A549 (cell line): Measurements from ENCODE around the gene GRM7. TPM values are rescaled to one million over a fixed set of nuclear protein-coding genes. Genes with fewer than 3 reads are reported as not detected.

Source experiments
- ATAC-seq, 2 experiments: fragments of 200-7000 bp in 1 of 2; fragments of >200 bp in 1 of 2; cut with Nextera tagmentation in 1 of 2; cut with Tn5 transposase in 1 of 2; 3 replicates each; pipeline versions ENCODE4 v1.8.0 to v1.9.1; 2018 to 2020; ENCODE audit warnings: mild to moderate bottlenecking in 1 of 2, moderate library complexity in 1 of 2
- CTCF ChIA-PET: fragments of 300-600 bp; sonication (Branson Sonifier 250); formaldehyde crosslinking; extraction: SDS; loops from one replicate; lab custom pipeline; 2021; ENCODE audit warnings: antibody characterized with exemption, inconsistent platforms; lab: Yijun Ruan, JAX
- POLR2A ChIA-PET: fragments of 350-600 bp; formaldehyde crosslinking; extraction: SDS; loops from one replicate; lab custom pipeline; 2021; ENCODE audit warnings: antibody characterized with exemption, inconsistent platforms; lab: Yijun Ruan, JAX
- DNase-seq, 2 experiments: peaks; one replicate each; pipeline versions ENCODE4 v3.0.0 to v3.0.0-alpha.2; 2011 to 2016; ENCODE audit warnings: low read depth in 1 of 2, low spot score in 1 of 2
- FAIRE-seq: peaks from 2 replicates; lab custom pipeline; 2011; peaks lifted over from hg19 to GRCh38; lab: Jason Lieb, UNC
- H3K27ac ChIP-seq, 2 experiments: fragments of >200 bp; sonication (Bioruptor Twin); formaldehyde crosslinking; 3 replicates each; pipeline ENCODE4 v1.5.1; 2016 to 2017
- H3K4me1 ChIP-seq: fragments of >200 bp; sonication (Bioruptor Twin); formaldehyde crosslinking; 3 replicates; pipeline ENCODE4 v1.6.1; 2016
- H3K4me2 ChIP-seq: fragments of >200 bp; sonication (Bioruptor Twin); formaldehyde crosslinking; 3 replicates; pipeline ENCODE4 v1.6.1; 2016
- H3K4me3 ChIP-seq: fragments of >200 bp; sonication (Bioruptor Twin); formaldehyde crosslinking; 3 replicates; pipeline ENCODE4 v1.5.1; 2016
- H3K9me3 ChIP-seq: fragments of >200 bp; sonication (Bioruptor Twin); formaldehyde crosslinking; 3 replicates; pipeline ENCODE4 v1.6.1; 2016
- BHLHE40 ChIP-seq: IDR thresholded peaks from 2 replicates; pipeline ENCODE4 v1.6.1; 2012; ENCODE audit warnings: low read depth, low read length, inconsistent platforms
- CHD2 ChIP-seq: fragments of 150-350 bp; IDR thresholded peaks from 2 replicates; pipeline ENCODE4 v1.6.1; 2014; ENCODE audit warnings: low read length; ENCODE audit not compliant: partially characterized antibody
- EP300 ChIP-seq, 2 experiments: fragments of >200 bp; sonication (Bioruptor Twin); formaldehyde crosslinking; IDR thresholded peaks; 2 replicates in 1 of 2; 3 replicates in 1 of 2; pipeline ENCODE4 v1.6.1; 2016 to 2017
- FOSL2 ChIP-seq, 2 experiments: fragments of 450-650 bp in 1 of 2; fragments of >200 bp in 1 of 2; sonication (Bioruptor Twin) in 1 of 2; formaldehyde crosslinking; IDR thresholded peaks; 2 replicates each; pipeline versions ENCODE4 v1.5.0 to v1.6.1; 2016 to 2020; ENCODE audit warnings: mild to moderate bottlenecking in 1 of 2, moderate library complexity in 1 of 2
- HDAC2 ChIP-seq: fragments of 200-600 bp; sonication (generic); IDR thresholded peaks from 2 replicates; pipeline ENCODE4 v1.6.1; 2016
- HEYL ChIP-seq: fragments of 250-450 bp; sonication (Bioruptor Pico); IDR thresholded peaks from 2 replicates; pipeline ENCODE4 v1.8.0; 2021; ENCODE audit warnings: mild to moderate bottlenecking, moderate library complexity
- HOXB13 ChIP-seq: fragments of 250-450 bp; sonication (Bioruptor Pico); IDR thresholded peaks from 2 replicates; pipeline ENCODE4 v1.5.0; 2020; ENCODE audit warnings: low read depth, mild to moderate bottlenecking, moderate library complexity
- JUNB ChIP-seq: fragments of >200 bp; sonication (Bioruptor Twin); formaldehyde crosslinking; IDR thresholded peaks from 2 replicates; pipeline ENCODE4 v1.6.1; 2016
- KDM1A ChIP-seq: fragments of 200-600 bp; sonication (generic); IDR thresholded peaks from 2 replicates; pipeline ENCODE4 v1.6.1; 2016; ENCODE audit warnings: low read depth, mild to moderate bottlenecking
- KDM5A ChIP-seq: fragments of 200-600 bp; sonication (generic); IDR thresholded peaks from 2 replicates; pipeline ENCODE4 v1.6.1; 2016; ENCODE audit warnings: antibody characterized with exemption, mild to moderate bottlenecking
- PBX3 ChIP-seq: IDR thresholded peaks from 2 replicates; pipeline ENCODE4 v1.6.1; 2012
- PHF8 ChIP-seq: fragments of 200-600 bp; sonication (generic); IDR thresholded peaks from 2 replicates; pipeline ENCODE4 v1.6.1; 2016; ENCODE audit warnings: low read depth, mild to moderate bottlenecking, antibody characterized with exemption, moderate library complexity, borderline replicate concordance
- RARB ChIP-seq: fragments of 250-450 bp; sonication (Bioruptor Pico); IDR thresholded peaks from 2 replicates; pipeline ENCODE4 v1.8.0; 2021; ENCODE audit warnings: mild to moderate bottlenecking, moderate library complexity
- RNF2 ChIP-seq: fragments of 200-600 bp; sonication (generic); IDR thresholded peaks from 2 replicates; pipeline ENCODE4 v1.6.1; 2016; ENCODE audit warnings: low read depth, mild to moderate bottlenecking, antibody characterized with exemption, moderate library complexity, borderline replicate concordance
- SMC3 ChIP-seq: fragments of >200 bp; sonication (Bioruptor Twin); formaldehyde crosslinking; IDR thresholded peaks from 3 replicates; pipeline ENCODE4 v1.6.1; 2018; ENCODE audit warnings: inconsistent platforms
- SREBF2 ChIP-seq: fragments of 450-650 bp; IDR thresholded peaks from 2 replicates; pipeline ENCODE4 v1.6.1; 2014; ENCODE audit warnings: mild to moderate bottlenecking, moderate library complexity
- TP53 ChIP-seq: fragments of 250-450 bp; sonication (Bioruptor Pico); IDR thresholded peaks from 2 replicates; pipeline ENCODE4 v1.5.0; 2021; ENCODE audit warnings: mild to moderate bottlenecking, moderate library complexity
- ZC3H11A ChIP-seq: fragments of 450-650 bp; IDR thresholded peaks from 2 replicates; pipeline ENCODE4 v1.6.1; 2014; ENCODE audit warnings: antibody characterized with exemption, mild to moderate bottlenecking
- ZFP36 ChIP-seq: fragments of 450-650 bp; IDR thresholded peaks from 2 replicates; pipeline ENCODE4 v1.6.1; 2014; ENCODE audit warnings: borderline replicate concordance; ENCODE audit not compliant: partially characterized antibody
- WGBS: methylation state at CpG from one replicate; pipeline ENCODE4 v1.1.6; 2017; ENCODE audit errors: missing lambda C conversion rate; 5-methylcytosine and 5-hydroxymethylcytosine counted together
- polyA plus RNA-seq, 4 experiments: library from polyadenylated mRNA; depleted of rRNA in 3 of 4; stranded (reverse); fragments of >200 nt; fragmentation: RNase III in 1 of 4; extraction: RNeasy Plus Mini Kit Qiagen cat#74134 plus additional on column Dnase treatment in 1 of 4; gene quantifications; 2 replicates in 3 of 4; 3 replicates in 1 of 4; pipeline ENCODE4 v1.2.3, GENCODE V29; 2011 to 2017
- TF ChIP-seq, protein P1 (sequence below): fragments of 200-600 bp; sonication (generic); IDR thresholded peaks from 2 replicates; pipeline ENCODE4 v1.6.1; 2016; ENCODE audit warnings: antibody characterized with exemption, mild to moderate bottlenecking, moderate library complexity
- TF ChIP-seq, protein P2 (sequence below): fragments of 150-350 bp; IDR thresholded peaks from 2 replicates; pipeline ENCODE4 v1.6.1; 2014; ENCODE audit warnings: low read depth, mild to moderate bottlenecking, low read length

The GRM7 gene
- polyA plus RNA-seq, 2 of the 4 experiments (the other 2 are of a cell fraction) = not detected

GRCh38 chr3:7195934-7196333 lies 335.0 kb downstream of the GRM7 start:
- ATAC-seq (no peak), DNase-seq (no peak), FAIRE-seq (no peak)
- WGBS = 5% methylated on average over 1 of the region's 1 CpG
- ChIA-PET CTCF (no interaction called here), POLR2A (no interaction called here)
- Histone ChIP-seq H3K9me3 (no peaks in the 10 kb centered on the region), H3K4me1 (no peaks in the 10 kb centered on the region), H3K27ac (no peak overlapping the region), H3K4me2 (no peak overlapping the region), H3K4me3 (no peak overlapping the region)
- TF ChIP-seq HEYL (CRISPR knock-in tag) = no peak
- no peak for TF ChIP-seq JUNB
- no peak for TF ChIP-seq KDM5A
- TF ChIP-seq PHF8 = no peak
- TF ChIP-seq TP53 (CRISPR knock-in tag) = no peak
- TF ChIP-seq EP300 (IDR thresholded peaks at IDR 0.05) = no peak
- TF ChIP-seq RNF2 = no peak
- TF ChIP-seq BHLHE40 = no peak
- TF ChIP-seq KDM1A = no peak
- TF ChIP-seq ZFP36 = no peak
- TF ChIP-seq, protein P1, sequence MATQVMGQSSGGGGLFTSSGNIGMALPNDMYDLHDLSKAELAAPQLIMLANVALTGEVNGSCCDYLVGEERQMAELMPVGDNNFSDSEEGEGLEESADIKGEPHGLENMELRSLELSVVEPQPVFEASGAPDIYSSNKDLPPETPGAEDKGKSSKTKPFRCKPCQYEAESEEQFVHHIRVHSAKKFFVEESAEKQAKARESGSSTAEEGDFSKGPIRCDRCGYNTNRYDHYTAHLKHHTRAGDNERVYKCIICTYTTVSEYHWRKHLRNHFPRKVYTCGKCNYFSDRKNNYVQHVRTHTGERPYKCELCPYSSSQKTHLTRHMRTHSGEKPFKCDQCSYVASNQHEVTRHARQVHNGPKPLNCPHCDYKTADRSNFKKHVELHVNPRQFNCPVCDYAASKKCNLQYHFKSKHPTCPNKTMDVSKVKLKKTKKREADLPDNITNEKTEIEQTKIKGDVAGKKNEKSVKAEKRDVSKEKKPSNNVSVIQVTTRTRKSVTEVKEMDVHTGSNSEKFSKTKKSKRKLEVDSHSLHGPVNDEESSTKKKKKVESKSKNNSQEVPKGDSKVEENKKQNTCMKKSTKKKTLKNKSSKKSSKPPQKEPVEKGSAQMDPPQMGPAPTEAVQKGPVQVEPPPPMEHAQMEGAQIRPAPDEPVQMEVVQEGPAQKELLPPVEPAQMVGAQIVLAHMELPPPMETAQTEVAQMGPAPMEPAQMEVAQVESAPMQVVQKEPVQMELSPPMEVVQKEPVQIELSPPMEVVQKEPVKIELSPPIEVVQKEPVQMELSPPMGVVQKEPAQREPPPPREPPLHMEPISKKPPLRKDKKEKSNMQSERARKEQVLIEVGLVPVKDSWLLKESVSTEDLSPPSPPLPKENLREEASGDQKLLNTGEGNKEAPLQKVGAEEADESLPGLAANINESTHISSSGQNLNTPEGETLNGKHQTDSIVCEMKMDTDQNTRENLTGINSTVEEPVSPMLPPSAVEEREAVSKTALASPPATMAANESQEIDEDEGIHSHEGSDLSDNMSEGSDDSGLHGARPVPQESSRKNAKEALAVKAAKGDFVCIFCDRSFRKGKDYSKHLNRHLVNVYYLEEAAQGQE = no peak
- no peak for TF ChIP-seq SREBF2
- TF ChIP-seq HOXB13 (CRISPR knock-in tag) = no peak
- no peak for TF ChIP-seq SMC3

DNA sequence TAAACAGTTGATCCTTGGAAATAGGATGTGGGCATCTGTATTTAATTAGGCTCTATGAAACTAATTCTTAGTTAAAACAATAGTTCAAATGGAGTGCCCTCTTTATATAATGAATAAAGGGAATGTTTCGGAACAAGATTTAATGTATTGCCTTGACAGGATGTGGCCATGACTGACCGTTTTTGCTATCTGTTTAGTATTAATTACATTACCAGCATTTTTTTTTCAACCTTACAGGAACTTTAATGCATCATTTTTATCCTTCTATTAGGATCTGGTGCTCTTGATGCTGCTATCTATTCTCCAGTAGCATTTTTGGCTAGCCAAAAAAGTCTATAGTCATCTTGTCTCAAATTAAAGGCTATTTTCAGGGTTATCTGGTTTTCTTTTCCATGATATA lies 340.9 kb downstream of the GRM7 start:
- no peak overlapping the region for H3K4me2 ChIP-seq
- ChIA-PET CTCF (no interaction called here), POLR2A (no interaction called here)
- no peak for ATAC-seq
- no peak overlapping the region for H3K27ac ChIP-seq
- H3K9me3 ChIP-seq = no peaks in the 10 kb centered on the region
- 36% methylated on average over 2 of the region's 2 CpGs for WGBS
- no peak for DNase-seq
- TF ChIP-seq CHD2 (no peak), FOSL2 (IDR thresholded peaks at IDR 0.05) (no peak), FOSL2 (CRISPR knock-in tag; IDR thresholded peaks at IDR 0.05) (no peak), RARB (CRISPR knock-in tag) (no peak), ZFP36 (no peak), PBX3 (no peak), SMC3 (no peak), HDAC2 (no peak), PHF8 (no peak), RNF2 (no peak), ZC3H11A (no peak)
- TF ChIP-seq, protein P2, sequence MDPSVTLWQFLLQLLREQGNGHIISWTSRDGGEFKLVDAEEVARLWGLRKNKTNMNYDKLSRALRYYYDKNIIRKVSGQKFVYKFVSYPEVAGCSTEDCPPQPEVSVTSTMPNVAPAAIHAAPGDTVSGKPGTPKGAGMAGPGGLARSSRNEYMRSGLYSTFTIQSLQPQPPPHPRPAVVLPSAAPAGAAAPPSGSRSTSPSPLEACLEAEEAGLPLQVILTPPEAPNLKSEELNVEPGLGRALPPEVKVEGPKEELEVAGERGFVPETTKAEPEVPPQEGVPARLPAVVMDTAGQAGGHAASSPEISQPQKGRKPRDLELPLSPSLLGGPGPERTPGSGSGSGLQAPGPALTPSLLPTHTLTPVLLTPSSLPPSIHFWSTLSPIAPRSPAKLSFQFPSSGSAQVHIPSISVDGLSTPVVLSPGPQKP = no peak
- no peaks in the 10 kb centered on the region for H3K4me1 ChIP-seq
- no peak overlapping the region for H3K4me3 ChIP-seq
- no peak for FAIRE-seq
